CD4-positive, alpha-beta T cell treated with Interleukin-15 for 1 hour (primary cell): ENCODE measurements around the gene CHERP.

Source experiments
- DNase-seq: peaks from one replicate; pipeline ENCODE4 v3.0.0-alpha.2; 2020

The CHERP gene

GRCh38 chr19:16470541-16470910 lies 71.7 kb downstream of the CHERP start:
- no peak for DNase-seq
